GM18873 (cell line): ENCODE results near the gene ANKRD66.
"Not testable (repeated sequence)": the region's sequence is repeated elsewhere in the genome, so short reads cannot be mapped to it uniquely, and the experiment has no call there.

Experiments
- ATAC-seq: cut with Tn5 transposase; IDR thresholded peaks from one replicate; pipeline ENCODE4 v1.9.1; 2021; ENCODE audit warnings: mild to moderate bottlenecking, moderate library complexity, moderate number of reproducible peaks; ENCODE audit not compliant: unreplicated experiment, low FRiP score

Gene ANKRD66

DNA sequence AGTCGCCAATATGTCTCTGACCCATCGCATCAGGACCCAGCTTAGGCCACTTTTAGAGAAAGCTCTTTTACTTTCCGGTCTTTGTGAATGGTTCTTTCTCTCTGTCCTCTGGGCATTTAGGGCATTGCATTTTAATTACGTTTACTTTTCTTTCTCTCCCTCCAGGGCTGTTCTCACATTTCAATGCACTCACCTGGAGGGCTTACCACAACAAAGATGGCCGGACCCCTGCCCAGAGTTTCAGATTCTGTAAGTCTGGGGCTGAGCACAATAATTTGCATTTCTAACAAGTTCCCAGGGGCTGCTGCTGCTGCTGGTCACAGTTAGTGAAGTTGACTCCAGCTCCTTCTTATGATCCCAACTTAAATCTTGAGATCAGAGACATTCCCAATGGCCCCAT lies 3.0 kb downstream of the ANKRD66 start:
- no peak for ATAC-seq

DNA sequence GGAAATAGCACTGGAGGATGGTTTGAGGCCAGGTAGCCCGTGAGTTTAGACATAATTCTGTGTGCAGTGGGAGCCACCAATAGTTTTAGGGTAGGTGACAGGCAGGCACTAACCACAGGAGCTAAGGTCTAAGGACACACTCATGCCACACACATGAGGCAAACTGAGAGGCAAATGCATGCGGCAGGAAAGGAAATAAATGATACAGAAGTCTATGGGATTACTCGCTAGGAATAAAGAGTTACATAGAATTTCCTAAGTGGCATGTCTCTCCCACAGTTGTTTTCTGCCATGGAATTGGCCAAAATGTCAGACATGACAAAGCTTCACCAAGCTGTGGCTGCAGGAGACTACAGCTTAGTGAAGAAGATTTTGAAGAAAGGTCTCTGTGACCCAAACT lies 4.9 kb downstream of the ANKRD66 start:
- no peak for ATAC-seq

DNA sequence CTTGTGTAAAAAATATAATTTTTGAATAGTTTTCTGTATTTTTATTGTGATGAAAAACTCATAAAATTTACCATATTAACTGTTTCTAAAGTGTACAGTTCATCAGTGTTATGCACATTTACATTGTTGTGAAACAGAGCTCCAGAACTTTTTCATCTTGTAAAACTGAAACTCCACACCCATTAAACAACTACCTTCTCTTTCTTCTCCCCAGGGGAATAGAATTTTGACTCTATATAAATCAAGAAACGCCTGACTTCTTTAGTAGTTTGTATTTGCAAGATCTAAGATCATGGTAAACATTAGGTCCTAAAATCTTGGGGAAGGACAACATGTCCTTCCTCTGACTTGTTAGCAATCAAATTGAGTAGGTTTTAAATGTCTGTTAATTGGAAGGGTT lies 9.1 kb downstream of the ANKRD66 start:
- ATAC-seq = no peak

DNA sequence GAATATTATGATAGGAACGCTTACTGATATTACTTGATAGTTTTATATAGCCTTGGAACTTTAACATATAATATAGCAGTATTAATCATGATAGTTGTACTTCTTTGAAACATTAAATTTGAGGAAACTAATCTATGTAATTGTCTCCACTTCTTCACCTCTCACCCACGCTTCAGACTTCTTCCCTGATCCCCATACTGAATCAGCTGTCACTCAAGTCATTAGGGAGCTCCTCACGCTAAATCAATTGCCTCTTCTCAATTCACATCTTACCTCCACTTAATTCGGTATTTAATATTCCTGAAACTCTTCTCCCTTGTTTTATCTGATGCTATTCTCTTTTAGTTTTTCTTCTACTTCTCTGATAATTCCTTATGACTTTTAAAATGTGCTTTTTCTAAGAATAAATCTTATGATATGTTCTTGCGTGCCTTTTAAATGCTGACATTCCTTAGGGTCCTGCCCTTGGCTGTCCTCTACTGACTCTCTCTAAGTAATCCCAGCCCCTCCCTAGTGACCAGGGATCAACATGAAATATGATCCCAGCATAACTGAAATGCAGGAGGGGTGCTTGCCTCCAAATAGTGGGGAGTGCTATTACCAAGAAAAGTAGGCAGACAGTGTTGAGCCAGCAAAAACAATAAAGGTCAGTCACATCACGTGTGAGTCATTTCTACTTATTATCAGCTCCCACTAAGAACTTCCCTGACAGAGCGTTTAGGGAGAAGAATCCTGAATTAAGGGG lies 9.9 kb downstream of the ANKRD66 start:
- ATAC-seq = no peak

DNA sequence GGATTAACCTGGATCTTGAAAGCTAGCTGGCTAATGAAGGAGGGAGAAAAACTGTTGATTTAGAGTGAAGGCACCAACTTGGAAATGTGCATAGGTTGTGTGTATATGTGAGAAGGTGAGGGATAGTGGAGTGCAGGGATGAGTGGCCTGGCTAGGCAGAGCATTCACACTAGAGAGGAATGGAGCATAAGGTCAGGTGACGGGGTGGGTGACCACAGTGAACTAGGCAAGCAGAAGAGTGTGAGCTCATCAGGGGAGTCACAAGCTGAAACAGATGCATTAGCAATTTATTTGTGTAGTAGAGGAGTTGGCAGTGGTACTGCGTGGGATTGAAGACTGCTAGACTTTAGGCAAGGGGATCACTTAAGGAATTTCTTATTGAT lies 10.5 kb downstream of the ANKRD66 start:
- no peak for ATAC-seq

DNA sequence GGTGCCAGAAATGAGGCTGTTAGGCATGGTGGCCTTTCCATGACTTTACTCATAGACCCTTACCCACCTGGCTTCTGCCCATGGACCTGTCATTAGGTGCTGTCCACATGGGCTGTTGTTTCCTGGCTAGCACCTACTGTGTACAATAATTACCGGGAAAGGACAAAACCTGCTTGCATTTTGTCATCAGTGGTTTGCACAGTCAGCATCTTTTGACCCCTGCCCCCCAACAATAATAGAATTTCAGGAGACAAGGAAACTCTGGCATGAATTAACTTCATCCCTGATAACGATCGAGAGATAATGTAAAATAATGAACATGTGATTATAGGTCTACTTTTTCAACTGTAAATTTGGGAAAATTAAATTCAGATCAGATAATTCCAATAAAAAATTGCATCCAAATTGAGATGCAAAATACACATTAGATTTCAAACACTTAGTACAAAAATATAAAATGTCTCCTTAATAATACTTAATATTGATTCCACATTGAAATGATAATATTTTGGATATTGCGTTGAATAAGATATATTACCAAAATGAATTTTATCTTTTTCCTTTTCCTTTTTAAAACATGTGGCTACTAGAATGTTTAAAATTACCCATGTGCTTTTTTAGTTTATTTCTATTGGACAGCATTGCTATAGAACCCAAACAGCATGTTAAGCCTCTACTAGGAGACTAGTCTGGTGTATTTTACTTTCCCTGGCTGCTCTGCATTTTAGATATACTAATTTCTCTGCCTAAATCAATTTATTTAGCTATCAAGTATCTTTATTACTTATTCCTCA lies 12.4 kb downstream of the ANKRD66 start:
- no peak for ATAC-seq

DNA sequence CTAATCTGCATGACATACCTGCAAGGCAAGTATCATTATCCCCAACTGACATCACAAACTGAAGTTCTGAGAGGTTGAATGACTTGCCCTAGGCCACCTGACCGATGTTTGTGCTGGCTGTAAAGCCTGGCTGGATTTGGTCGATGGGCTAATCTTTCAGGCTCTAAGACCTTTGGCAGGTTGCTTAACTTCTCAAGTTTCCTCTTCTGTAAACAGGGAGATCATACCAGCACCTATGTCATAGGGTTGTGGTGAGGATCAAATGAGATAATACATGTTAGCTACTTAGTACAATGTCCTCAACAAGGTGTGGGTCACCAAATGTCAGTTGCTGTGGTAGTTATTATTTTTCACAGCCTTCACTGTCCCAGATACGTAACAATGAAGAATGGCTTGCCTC lies 14.2 kb downstream of the ANKRD66 start:
- no peak for ATAC-seq

DNA sequence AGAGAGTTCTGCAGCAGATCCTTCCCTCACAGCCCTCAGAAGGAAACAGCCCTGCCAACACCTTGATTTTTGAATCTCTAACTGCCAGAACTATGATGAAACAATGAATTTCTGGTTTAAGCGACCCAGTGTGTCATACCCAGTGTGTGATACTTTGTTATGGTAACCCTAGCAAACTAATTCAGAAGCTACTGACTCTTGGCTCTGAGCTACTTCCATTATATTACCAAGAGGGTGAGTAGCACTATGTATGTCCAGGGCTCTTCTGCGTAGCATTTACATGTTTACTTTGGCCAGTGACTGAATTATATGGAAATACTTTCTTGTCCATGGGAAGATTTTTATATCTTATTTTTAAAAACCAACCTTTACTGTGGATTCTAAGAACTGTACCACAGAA lies 16.7 kb downstream of the ANKRD66 start:
- ATAC-seq = no peak

DNA sequence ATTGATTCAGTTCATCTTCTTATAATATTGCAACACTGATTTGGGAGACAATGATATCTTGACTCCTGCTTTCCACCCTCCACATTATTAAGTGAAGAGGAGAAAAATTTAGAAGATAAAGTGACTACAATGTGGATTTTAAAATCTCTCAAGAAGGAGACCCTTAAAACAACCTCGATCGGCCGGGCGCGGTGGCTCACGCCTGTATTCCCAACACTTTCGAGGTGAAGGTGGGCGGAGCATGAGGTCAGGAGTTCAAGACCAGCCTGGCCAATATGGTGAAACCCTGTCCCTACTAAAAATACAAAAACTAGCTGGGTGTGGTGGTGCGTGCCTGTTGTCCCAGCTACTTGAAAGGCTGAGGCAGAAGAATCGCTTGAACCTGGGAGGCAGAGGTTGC lies 17.5 kb downstream of the ANKRD66 start:
- not testable (repeated sequence) for ATAC-seq

DNA sequence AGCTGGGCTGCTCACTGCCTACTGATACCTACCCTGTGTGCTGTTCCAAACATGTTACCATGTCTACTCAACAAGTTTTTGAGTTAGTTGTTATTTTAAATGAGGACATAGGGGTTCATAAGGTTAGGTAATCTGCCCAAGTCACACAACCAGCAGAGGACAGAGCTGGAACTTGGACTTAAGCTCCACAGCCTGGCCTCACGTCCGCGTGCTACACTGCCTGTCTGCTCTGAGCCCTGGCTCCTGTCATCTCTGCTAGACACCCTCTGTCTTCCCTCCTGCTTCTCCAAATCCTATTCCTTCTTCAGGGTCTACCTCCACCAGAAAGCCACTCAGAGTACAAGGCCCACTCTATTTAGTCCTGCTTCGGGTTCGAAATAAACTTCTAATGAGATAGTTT lies 18.2 kb downstream of the ANKRD66 start:
- ATAC-seq = no peak

DNA sequence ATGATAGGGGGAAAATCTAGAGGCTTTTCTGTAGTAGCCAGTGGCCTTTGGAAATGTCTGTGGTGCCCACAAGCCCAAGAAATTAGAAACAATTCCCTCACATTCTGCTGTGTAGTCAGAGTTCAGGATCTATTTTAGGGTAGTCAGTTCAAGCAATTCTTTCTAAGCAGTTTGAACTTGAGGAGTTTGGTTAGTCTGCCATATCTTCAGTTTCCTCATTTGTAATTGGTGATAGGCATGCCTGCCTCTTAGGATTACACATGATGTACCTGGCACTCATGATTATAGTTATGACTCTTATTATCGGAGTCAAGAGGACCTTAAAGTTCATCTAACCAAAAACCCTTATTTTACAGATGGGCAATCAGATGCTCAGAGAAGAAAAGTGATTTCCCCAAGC lies 25.3 kb downstream of the ANKRD66 start:
- no peak for ATAC-seq

DNA sequence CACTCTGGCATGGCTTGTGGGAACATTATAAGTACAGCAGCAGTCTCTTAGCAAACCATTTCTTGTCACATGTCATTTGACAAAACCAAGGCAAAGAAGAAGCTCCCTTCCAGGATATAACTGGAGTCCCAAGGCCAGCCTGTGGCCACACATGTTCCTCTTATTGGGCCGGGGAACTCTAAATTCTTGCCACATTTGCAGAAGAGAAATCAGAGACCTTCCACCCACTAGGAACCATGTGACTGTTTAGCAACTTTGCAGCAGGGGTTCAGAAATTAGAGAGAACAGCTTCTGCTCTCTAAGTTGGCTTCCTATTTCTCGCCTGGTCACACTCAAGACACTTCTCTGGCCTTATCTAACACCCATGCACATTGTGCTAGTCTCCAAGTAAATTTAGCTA lies 26.0 kb downstream of the ANKRD66 start:
- no peak for ATAC-seq

DNA sequence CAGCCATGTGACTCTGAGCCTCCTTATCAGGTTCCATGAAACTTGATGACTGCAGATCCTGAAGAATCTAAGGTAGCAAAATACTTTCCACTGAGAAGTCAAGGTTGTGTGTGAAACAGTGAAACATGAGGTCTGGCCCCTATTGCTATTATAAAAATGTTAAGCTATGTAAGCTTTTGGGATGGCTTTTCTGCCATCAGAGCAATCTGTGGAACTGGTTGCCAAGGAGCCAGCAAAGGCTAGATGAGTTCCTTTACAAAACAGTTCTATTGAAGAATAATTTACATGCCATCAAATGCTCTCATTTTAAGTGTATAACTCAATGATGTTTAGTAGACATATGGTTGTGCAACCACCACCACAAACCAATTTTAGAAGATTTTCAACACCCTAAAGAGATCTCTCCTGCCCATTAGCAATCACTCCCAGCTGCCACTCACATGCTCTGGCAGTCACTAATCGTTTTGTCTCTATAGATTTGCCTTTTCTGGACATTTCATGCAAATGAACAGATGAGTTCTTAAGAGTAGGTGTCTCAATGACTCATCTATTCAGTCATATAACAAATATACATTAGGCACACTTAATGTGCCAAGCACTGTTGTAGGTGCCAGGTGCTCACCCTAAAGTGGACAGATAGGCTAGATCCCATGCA lies 26.6 kb downstream of the ANKRD66 start:
- ATAC-seq = no peak

DNA sequence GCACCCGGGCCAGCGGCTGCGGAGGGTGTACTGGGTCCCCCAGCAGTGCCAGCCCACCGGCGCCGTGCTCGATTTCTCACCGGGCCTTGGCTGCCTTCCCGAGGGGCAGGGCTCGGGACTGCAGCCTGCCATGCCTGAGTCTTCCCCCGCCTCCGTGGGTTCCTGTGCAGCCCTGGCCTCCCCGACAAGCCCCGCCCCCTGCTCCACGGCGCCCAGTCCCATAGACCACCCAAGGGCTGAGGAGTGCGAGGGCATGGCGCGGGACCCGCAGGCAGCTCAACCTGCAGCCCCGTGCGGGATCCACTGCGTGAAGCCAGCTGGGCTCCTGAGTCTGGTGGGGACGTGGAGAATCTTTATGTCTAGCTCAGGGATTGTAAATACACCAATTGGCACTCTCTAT lies 28.0 kb downstream of the ANKRD66 start:
- ATAC-seq = not testable (repeated sequence)

DNA sequence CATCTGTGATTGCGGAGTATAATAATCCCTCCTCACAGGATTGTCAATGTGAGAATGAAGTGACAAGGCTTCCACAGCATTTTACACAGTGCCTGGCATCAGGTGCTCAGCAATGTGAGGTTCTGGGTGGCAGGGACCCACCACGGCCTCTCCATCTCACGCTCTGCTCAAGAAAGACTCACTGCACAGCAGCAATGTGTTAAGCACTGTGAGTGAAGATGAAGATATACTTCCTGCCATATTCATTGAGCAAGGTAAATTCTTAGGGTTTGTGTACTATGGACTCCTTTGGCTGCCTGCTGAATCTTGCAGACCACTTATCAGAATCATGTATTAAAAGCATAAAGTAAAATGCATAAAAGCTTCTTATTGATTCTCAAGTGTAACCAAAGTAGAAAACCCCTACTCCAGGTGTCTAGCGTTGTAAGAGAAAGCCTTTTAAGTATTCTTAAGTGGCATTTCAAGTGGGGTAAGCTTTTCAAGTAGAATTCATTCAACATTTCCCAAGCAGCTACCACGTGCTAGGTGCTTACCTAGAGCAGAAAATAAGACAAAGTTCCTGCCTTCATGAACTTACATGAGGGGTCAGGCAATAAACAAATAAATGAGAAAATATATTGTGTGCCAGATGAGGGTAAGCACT lies 29.5 kb downstream of the ANKRD66 start:
- ATAC-seq = no peak

DNA sequence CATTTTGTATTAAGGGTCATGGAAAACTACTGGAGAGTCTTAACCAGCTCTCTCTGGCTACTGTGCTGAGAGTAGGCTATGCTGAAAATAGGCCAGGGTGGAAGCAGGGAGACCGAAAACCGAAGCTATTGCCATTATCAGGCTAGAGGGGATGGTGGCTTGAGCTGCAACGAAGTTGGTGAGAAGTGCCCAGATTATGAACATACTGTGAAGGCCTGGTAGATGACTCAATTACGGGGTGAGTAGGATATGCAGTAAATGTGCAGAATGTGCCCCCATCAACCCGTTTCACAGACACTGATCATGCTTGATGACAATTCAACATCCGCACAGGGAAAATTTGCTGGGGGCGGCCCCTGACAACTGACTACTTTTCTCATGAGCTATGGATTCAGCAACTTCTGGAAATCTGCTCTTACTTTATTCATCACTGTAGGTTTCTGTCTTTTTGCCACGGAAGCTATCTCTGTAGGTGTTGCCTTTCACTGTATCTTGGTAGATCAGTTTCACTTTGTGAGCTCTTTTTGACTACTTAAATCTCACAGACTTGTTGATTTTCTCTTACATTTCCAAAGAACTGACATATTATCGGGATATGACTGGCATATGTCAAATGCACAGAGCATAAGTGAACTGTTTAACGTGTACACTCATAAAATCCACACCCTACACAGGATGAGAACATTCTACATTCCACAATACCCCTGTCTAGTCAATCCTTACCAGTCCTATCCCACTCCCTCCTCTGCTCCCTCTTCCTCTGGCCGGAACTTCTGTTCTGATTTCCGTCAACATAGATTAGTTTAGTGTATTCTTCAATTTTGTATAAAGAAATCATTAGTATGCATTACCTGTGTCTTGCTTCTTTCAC lies 31.0 kb downstream of the ANKRD66 start:
- ATAC-seq = no peak

DNA sequence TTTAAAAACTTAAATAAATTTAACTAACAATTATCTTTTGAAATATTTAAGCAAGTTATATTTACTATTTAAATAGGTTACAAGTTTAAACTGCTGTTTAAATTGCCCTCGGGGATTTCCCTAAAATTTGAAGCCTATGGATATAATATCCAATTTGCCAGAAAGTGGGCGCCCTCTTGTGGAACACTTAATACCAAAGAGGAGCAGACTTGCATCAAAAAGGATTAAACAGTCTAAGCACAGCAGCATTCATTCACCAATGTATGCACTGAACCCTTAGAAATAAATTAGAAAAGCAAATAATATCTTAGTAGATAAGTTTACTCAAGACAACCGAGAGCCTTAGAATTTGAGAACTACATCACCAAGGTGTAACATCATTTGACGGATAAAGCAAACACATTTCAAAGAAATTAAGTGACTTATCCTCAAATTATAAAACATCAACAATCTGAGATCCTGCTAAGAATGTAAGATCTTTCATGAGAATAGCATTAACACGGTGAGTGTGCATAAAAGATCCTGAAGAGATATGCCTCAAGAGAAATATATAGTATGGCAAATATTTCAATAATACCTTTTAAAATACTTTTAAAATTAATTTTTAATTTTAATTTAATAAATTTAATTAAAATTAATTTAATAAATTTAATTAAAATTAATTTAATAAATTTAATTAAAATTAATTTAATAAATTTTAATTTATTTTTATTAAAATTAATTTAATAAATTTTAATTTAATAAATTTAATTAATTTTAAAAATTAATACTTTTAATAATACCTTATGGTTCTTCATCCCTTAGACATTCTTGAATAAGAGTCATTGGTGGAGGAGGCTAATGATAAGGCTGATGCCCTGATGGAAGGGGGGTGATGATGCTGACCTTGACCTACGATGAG lies 35.0 kb downstream of the ANKRD66 start:
- no peak for ATAC-seq

DNA sequence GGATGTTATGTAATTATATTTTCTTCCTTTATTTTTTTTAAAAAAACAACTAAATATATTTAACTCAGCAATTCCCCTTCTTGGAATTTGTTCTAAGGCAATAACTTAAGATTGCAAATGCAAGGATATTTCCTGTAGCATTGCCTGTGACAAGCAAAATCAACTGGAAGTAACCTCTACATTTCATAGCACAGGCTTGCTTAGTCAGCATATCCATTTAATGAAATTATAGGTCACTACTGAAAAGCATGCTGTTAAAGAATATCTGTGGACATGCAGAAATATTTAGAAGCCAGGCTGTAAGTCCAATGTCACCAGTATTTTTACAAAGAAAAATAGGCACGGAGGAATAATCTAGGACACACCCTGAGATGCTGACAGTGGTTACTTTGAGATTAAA lies 37.8 kb downstream of the ANKRD66 start:
- ATAC-seq = no peak

DNA sequence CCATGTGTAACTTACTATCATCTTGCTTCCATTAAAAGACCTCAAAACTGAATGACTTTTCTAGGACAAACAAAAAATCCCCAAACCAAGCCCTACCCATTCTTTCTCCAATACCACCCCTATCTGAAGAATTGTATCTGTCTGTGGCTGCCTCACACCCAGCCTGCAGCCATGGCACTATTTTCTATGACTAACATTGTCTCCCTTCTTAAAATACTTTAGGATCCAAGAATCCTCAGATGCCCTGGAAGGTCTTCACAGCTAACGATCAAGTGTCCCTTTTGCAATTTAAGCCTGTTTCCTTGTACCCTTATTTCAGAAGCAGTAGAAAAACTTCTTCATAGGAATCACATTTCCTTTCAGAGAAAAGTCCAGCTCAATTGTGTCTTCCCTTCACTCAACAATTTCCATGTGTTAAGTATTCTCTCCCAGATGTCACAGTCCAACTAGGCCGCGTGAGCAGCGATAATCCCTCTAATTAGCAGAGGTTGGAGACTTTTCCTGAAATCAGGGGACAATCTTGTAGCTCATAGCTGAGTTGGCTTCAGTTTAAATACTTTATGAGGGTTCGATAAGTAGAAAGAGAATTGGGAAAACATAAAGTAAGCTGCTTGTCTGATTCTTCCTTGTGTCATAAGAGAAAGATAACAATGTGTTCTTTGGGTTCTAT lies 41.3 kb downstream of the ANKRD66 start:
- no peak for ATAC-seq
